GOT3 (cell line): ENCODE data around the gene IER5.

Experiments
- DNase-seq: peaks from one replicate; lab custom pipeline; 2025; ENCODE audit warnings: mixed read lengths; lab: John Stamatoyannopoulos, UW

The IER5 gene

DNA sequence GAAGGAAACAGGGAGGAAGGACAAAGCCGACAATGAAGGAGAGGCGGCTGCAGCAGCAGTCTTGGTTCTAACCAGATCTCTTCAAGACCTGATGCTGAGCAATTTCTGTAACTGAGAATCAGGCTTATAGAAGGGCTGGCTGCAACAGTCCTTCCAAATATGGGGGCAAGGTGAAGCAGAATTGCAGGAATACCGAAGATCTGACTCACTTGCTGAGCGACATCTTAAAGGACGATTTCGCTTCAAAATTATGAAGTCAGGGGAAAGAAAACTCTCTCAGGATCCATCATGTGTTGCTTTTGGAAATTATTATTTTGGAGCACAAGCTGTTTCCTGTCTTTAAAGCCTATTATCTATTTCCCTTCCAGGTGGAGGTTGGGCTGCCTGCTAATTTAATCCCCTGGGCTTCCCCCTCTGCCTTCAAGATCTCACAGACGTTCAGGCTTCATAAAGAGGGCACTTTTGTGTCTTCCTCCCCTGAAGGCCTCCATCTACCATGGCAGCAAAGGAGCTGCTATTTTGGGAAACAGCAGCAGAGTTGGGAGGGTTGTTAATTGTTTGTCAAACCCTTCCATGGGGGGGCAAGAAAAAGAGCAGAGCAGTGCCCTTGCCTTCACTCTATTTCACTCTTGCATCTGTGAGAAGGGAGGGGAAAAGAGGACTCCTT, 10.8 kb upstream of the IER5 start:
- DNase-seq = no peak

GRCh38 chr1:181079382-181079781, 9.1 kb upstream of the IER5 start:
- no peak for DNase-seq

- DNase-seq = no peak
These were observed 8.6 kb upstream of the IER5 start for GRCh38 chr1:181079920-181080319.

DNA sequence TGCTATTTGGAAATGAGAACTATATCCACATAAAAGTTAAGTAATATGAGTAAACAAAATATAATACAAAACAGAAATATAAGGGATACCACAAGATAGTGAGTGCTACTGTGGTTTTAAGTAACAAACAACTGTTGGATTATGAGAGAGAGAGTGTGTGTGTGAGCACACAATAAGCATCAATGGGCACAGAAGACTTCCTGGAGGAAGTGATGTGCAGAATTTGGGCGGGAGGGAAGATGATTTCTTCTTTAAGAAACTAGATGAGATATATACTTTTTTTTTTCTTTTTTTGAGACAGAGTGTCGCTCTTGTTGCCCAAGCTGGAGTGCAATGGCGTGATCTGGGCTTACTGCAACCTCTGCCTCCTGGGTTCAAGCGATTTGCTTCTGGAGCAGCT, 7.9 kb upstream of the IER5 start:
- DNase-seq = no peak

- DNase-seq = no peak
These were observed 7.1 kb upstream of the IER5 start for GRCh38 chr1:181081395-181081794.

DNA sequence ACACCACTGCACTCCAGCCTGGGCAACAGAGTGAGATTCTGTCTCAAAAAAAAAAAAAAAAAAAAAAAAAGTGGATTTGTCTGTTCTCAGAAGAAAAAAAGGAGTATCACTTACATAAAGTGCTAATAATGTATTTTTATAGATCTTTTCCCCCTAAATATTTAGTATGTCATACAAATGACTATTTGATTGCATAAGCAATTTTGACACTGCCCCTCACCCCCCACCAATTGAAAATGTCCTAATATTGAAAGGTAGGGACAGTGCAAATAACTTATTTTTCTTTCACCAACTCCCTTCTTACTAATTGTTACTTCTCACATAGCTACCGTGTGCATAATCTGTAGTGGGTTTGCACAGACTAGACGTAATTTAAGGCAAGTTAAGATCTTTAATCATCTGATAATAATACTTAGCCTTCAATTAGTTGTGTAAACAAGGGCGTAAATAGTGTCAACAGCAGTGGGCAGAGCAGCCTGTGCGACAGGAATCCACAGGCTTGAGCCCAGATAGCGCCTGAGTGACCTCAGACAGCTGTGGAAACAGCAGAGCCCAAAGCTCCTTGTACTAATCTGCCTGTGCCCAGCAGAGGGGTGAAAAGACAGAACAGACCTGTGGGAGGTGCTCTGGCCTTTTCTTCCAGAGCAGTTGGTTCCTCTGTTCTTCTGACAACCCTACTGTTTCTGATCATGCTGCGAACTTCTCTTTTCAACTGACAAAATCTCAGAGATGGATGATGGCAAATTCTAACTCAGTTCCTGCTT, 4.5 kb upstream of the IER5 start:
- no peak for DNase-seq

- DNase-seq = no peak
These were observed 3.9 kb upstream of the IER5 start for GRCh38 chr1:181084606-181084969.

DNA sequence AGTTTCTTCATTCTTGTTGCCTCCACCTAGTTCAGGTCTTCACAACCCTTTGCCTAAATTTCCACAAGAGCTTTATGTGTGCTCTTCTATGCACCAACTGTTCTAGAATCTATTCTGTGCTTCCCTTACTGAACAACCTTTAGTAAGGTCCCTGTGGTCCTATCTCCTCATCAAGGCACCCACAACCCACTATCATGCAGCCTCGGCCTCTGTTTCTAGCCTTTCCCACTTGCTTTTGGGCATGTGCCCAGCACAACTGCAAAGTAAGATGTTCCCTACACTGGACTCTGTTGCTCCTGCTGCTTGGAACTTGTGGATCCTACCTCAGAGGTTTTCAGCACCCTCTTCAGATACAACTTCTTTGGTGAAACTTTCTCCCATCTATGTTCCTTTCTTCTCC, 2.4 kb upstream of the IER5 start:
- no peak for DNase-seq

- DNase-seq = no peak
These were observed 1.6 kb upstream of the IER5 start for GRCh38 chr1:181086926-181087325.

GRCh38 chr1:181087400-181087901, 1.0 kb upstream of the IER5 start:
- DNase-seq = no peak

GRCh38 chr1:181089017-181089675, 646 bp downstream of the IER5 start:
- no peak for DNase-seq

DNA sequence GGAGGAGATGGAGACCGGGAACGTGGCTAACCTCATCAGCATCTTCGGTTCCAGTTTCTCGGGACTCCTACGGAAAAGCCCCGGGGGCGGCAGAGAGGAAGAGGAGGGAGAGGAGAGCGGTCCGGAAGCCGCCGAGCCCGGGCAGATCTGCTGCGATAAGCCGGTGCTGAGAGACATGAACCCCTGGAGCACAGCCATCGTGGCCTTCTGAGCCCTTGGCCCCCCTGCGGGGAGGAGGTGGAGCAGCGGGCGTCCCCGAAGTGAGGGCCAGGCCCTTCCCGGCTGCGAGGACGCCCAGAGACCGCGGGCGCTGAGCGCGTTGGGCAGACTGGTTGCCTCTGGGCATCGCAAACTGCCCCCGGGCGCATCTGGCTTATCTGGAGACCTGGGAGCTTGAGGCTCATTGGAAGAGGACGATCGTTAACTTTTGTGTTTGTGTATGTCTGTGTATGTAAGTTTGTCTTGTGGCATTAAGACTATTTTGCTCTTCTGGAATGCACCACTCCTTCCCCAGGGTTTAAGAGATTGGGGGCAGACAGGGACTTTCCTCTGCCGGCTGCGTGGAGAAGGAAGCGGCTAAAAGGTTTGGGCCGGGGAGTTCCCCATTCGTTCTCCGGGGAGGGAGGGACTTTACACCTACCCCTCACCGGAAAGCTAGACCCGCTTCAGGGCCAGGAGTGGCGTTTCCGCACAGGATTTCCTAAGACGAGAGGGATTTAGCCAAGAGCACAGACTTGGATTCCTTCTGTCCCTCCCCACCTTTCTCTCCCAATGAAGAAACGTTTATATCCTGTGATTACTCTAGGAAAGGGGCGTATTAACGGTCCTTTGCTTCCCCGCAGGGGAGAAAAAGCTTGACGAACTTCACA, 1.4 kb downstream of the IER5 start:
- no peak for DNase-seq

GRCh38 chr1:181090641-181091126, 2.2 kb downstream of the IER5 start:
- no peak for DNase-seq

GRCh38 chr1:181091309-181092040, 3.0 kb downstream of the IER5 start:
- DNase-seq = no peak

DNA sequence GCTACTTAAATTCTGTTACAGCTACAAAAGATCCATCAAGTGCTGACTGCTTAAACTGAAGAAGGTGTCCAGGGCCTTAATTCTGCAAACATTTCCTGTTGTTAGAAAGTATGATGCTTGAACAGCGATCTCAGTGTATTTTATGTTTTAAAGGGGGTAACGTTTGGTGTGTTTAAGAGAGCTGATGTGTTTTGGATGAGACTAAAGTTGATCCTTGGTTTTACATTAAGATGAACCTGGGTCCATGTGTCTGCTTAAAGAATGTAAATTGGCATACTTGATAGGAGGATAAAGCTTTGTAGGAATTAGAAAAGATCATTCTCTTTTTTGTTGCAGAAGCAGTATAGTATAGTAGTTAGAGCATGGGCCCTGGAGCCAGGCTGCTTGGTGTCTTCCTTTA, 3.6 kb downstream of the IER5 start:
- no peak for DNase-seq

- no peak for DNase-seq
These were observed 4.5 kb downstream of the IER5 start for GRCh38 chr1:181092883-181093458.

DNA sequence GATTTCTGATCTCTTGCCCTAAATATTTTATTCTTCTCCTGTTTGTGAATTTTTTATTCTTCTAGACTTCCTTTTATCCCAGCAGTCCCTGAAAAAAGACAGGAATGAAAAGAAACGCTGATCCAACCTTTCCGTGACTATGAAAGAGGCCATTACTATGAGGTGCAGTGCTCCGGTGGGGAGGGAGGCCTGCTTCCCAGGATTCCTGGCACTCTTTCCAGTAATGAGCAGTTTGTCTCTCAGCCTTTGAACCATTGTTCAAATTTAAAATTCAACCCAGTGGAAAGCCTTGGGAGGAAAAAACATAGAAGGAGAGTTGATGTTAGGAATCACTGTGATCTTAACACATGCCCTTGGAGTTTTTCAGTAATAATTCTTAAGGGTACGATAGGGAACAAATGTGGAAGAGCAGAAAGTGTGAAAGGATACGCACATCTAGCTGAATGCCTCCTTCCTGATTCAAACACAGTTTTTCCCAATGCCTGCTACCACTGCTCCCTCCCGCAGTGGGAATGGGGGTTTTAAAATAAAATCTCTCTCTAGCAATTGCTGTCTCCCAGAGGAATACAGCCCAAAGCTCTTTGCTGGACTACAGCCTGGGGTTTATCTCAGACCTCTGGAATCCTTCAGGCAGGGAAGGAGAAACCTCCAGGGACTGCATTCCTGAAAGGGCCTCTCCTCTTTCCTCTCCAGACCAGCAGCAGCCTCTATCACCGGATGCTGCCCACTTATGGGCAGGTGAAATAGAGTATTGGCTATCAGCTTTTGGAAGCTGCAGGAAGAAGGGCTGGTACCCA, 6.1 kb downstream of the IER5 start:
- no peak for DNase-seq

DNA sequence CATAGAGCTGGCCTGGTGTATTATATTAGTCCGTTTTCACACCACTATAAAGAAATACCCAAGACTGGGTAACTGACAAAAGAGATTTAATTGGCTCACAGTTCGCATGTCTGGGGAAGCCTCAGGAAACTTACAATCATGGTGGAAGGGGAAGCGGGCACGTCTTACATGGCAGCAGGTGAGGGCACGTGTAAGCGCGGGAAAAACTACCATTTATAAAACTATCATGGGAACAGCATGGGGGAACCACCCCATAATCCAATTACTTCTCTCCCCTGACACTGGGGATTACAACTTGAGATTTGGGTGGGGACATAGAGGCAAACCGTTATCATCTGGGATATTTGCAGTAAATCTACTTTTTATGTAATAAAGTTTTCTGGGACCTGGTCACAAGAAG, 6.8 kb downstream of the IER5 start:
- DNase-seq = no peak

DNA sequence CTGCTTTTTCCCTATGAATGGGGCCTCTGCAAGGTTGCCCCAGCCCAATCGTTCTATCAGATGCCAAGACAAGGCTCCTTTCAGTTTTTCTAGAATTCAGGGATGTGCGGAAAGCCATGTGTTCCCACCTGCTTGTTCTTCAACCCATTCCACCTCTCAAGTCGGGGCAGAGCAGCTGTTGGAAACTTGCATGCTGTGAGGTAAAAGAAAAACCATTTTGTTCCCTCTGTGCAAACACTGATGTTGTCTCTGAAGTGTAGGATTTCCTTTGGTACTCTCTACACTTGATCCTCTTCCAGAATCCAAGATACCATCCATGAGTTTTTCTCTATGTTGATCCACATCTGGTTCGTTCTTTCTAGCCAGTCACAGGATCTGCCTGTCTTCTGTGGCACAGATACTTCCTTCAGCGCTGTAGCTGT, 7.3 kb downstream of the IER5 start:
- DNase-seq = no peak

DNA sequence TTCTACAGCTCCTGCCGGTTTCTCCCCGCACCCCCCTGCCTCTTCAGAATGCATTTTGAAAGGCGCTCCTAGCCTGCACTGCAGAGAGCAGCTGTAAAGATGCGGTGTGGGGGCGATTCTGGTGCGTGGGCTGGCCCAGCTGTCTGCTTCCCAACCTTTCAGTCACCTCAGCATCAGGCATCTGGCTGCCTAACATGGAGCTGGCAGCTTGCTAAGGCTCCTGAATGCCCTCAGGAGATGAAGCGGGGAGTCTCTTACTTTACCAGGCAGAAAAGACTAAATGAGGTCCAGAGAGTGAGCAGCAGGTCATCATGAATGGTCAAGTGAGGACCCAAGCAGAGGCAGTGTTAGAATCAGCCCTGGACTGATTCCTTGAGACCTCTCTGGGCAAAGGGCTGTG, 8.7 kb downstream of the IER5 start:
- DNase-seq = no peak
